K562 (cell line): Measurements from ENCODE around the gene KLHL29.

Source experiments
- EP300 ChIP-seq: IDR thresholded peaks from 2 replicates; pipeline ENCODE4 v1.6.1; 2012; ENCODE audit warnings: low read length, improper control_type of control experiment
- GABPA ChIP-seq: fragments of 200-800 bp; sonication (Bioruptor generic); conservative IDR thresholded peaks from 2 replicates; pipeline ENCODE4 v1.6.1; 2016; ENCODE audit warnings: low read depth, missing genetic modification characterization, missing compliant biosample characterization
- POLR2AphosphoS5 ChIP-seq: IDR thresholded peaks from 2 replicates; pipeline ENCODE4 v1.6.1; 2011; ENCODE audit warnings: mild to moderate bottlenecking, low read depth, low read length, moderate library complexity; ENCODE audit not compliant: control insufficient read depth, insufficient read depth
- ZSCAN29 ChIP-seq: fragments of 450-650 bp; IDR thresholded peaks from 2 replicates; pipeline ENCODE4 v1.6.1; 2017
- TF ChIP-seq, protein P1 (sequence below), 2 experiments: fragments of 450-650 bp; IDR thresholded peaks; 2 replicates each; pipeline ENCODE4 v1.6.1; 2016
- TF ChIP-seq, protein P2 (sequence below): fragments of 250-450 bp; sonication (Bioruptor Pico); IDR thresholded peaks from 2 replicates; pipeline ENCODE4 v1.5.0; 2020; ENCODE audit warnings: mild to moderate bottlenecking, borderline replicate concordance
- TF ChIP-seq, protein P3 (sequence below), 2 experiments: fragments of 450-650 bp; formaldehyde crosslinking in 1 of 2; IDR thresholded peaks; 2 replicates each; pipeline versions ENCODE4 v1.4.0 to v1.6.1; 2014 to 2020; ENCODE audit warnings: mild to moderate bottlenecking in 2 of 2, borderline replicate concordance in 1 of 2, low read depth in 1 of 2
- TF ChIP-seq, protein P4 (sequence below): sonication (generic); formaldehyde crosslinking; IDR thresholded peaks from 2 replicates; pipeline ENCODE4 v1.5.0; 2020; ENCODE audit warnings: missing genetic modification reagents

DNA sequence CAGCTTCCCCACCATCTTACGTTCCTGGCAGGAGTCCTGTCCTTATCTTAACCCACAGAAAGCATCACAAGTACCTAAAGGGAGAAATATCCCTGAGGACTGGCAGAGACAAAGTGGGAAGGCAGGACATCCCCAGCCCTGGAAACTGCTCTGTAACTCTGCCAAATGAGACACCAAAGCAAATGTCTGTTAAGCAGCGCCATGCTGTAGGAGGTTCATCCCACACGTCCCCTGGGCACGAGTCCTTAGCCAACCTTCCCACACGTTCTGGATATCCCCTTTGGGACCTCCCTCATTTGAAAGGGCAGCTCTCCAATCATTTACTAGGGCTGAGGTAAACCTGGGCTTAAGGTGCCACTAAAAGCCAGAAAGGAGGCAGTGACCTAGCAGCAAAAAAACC is 334.7 kb downstream of the KLHL29 start:
- TF ChIP-seq, protein P1, sequence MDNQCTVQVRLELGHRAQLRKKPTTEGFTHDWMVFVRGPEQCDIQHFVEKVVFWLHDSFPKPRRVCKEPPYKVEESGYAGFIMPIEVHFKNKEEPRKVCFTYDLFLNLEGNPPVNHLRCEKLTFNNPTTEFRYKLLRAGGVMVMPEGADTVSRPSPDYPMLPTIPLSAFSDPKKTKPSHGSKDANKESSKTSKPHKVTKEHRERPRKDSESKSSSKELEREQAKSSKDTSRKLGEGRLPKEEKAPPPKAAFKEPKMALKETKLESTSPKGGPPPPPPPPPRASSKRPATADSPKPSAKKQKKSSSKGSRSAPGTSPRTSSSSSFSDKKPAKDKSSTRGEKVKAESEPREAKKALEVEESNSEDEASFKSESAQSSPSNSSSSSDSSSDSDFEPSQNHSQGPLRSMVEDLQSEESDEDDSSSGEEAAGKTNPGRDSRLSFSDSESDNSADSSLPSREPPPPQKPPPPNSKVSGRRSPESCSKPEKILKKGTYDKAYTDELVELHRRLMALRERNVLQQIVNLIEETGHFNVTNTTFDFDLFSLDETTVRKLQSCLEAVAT (IDR thresholded peaks at IDR 0.05) = no peak
- TF ChIP-seq GABPA (tag) (no peak), ZSCAN29 (no peak), EP300 (no peak), POLR2AphosphoS5 (no peak)
- TF ChIP-seq, protein P2, sequence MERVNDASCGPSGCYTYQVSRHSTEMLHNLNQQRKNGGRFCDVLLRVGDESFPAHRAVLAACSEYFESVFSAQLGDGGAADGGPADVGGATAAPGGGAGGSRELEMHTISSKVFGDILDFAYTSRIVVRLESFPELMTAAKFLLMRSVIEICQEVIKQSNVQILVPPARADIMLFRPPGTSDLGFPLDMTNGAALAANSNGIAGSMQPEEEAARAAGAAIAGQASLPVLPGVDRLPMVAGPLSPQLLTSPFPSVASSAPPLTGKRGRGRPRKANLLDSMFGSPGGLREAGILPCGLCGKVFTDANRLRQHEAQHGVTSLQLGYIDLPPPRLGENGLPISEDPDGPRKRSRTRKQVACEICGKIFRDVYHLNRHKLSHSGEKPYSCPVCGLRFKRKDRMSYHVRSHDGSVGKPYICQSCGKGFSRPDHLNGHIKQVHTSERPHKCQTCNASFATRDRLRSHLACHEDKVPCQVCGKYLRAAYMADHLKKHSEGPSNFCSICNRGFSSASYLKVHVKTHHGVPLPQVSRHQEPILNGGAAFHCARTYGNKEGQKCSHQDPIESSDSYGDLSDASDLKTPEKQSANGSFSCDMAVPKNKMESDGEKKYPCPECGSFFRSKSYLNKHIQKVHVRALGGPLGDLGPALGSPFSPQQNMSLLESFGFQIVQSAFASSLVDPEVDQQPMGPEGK (CRISPR knock-in tag) = no peak
- TF ChIP-seq, protein P3, sequence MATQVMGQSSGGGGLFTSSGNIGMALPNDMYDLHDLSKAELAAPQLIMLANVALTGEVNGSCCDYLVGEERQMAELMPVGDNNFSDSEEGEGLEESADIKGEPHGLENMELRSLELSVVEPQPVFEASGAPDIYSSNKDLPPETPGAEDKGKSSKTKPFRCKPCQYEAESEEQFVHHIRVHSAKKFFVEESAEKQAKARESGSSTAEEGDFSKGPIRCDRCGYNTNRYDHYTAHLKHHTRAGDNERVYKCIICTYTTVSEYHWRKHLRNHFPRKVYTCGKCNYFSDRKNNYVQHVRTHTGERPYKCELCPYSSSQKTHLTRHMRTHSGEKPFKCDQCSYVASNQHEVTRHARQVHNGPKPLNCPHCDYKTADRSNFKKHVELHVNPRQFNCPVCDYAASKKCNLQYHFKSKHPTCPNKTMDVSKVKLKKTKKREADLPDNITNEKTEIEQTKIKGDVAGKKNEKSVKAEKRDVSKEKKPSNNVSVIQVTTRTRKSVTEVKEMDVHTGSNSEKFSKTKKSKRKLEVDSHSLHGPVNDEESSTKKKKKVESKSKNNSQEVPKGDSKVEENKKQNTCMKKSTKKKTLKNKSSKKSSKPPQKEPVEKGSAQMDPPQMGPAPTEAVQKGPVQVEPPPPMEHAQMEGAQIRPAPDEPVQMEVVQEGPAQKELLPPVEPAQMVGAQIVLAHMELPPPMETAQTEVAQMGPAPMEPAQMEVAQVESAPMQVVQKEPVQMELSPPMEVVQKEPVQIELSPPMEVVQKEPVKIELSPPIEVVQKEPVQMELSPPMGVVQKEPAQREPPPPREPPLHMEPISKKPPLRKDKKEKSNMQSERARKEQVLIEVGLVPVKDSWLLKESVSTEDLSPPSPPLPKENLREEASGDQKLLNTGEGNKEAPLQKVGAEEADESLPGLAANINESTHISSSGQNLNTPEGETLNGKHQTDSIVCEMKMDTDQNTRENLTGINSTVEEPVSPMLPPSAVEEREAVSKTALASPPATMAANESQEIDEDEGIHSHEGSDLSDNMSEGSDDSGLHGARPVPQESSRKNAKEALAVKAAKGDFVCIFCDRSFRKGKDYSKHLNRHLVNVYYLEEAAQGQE (IDR thresholded peaks at IDR 0.05; ENCODE audit: borderline replicate concordance) = no peak
- TF ChIP-seq, protein P3 (CRISPR knock-in tag; IDR thresholded peaks at IDR 0.05; ENCODE audit: low read depth) = no peak
- TF ChIP-seq, protein P4, sequence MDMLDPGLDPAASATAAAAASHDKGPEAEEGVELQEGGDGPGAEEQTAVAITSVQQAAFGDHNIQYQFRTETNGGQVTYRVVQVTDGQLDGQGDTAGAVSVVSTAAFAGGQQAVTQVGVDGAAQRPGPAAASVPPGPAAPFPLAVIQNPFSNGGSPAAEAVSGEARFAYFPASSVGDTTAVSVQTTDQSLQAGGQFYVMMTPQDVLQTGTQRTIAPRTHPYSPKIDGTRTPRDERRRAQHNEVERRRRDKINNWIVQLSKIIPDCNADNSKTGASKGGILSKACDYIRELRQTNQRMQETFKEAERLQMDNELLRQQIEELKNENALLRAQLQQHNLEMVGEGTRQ (CRISPR knock-in tag) = no peak
